ENCODE measurements around the gene SCAND1. TPM values are rescaled to one million over a fixed set of nuclear protein-coding genes. Genes with fewer than 3 reads are reported as not detected.
A peak's percentile ranks its signal among the peaks of the same experiment; 100 is the strongest.

SCAND1 gene
- polyA plus RNA-seq, 3 donors = 43.6 to 227 (median 160) TPM

DNA sequence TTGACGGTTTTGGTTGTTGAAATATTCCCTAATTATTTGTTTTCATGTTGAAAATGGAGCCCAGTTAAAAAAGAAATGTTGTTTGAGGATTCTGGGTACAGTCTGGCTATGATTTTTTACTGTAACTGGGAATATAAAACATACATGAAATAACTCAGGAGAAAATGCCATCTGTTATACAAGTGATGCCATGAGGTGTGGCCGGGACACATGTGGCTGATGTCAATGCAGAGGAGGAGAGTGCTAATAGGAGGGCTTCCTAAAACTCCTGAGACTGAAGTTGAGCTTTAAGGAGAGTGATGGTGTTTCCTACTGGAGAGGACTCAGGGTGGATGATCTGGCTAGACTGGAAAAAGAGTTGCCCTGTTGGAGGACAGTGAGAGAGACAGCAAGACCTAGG lies 12.7 kb downstream of the SCAND1 start:
- 100% methylated on average over 2 of the region's 2 CpGs for WGBS (ENCODE audit: insufficient coverage)
- TF ChIP-seq, protein P1, sequence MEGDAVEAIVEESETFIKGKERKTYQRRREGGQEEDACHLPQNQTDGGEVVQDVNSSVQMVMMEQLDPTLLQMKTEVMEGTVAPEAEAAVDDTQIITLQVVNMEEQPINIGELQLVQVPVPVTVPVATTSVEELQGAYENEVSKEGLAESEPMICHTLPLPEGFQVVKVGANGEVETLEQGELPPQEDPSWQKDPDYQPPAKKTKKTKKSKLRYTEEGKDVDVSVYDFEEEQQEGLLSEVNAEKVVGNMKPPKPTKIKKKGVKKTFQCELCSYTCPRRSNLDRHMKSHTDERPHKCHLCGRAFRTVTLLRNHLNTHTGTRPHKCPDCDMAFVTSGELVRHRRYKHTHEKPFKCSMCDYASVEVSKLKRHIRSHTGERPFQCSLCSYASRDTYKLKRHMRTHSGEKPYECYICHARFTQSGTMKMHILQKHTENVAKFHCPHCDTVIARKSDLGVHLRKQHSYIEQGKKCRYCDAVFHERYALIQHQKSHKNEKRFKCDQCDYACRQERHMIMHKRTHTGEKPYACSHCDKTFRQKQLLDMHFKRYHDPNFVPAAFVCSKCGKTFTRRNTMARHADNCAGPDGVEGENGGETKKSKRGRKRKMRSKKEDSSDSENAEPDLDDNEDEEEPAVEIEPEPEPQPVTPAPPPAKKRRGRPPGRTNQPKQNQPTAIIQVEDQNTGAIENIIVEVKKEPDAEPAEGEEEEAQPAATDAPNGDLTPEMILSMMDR (IDR thresholded peaks at IDR 0.05) = no peak
- H3K4me1 ChIP-seq (ENCODE audit: control insufficient read depth in 1 of 2, insufficient read depth in 2 of 2, low read length in 2 of 2) = no peaks in the 10 kb centered on the region
- H3K4me1 Mint-ChIP-seq = peaks cover 2% of the 10 kb centered on the region
- H3K9ac ChIP-seq (ENCODE audit: insufficient read depth, low read length, poor library complexity, severe bottlenecking) = no peak overlapping the region
- H3K27me3 ChIP-seq (ENCODE audit: control insufficient read depth in 2 of 2, insufficient read depth in 2 of 2, low read length in 2 of 2) = no peaks in the 10 kb centered on the region
- H3K4me2 ChIP-seq (replicated peaks; ENCODE audit: extremely low read depth, low read length, poor library complexity, severe bottlenecking) = no peak overlapping the region
- H4K20me1 ChIP-seq (ENCODE audit: insufficient read depth, low read length) = peaks cover 9% of the 10 kb centered on the region
- H3K79me2 ChIP-seq (ENCODE audit: insufficient read depth, low read length) = no peaks in the 10 kb centered on the region
- H3K4me3 ChIP-seq (replicated peaks in 1 of 3; ENCODE audit: low read depth in 2 of 3, low read length in 3 of 3) = no peak overlapping the region
- no peak overlapping the region for H3K27ac ChIP-seq (ENCODE audit: low read depth in 1 of 2, low read length in 2 of 2)
- DNase-seq = no peak
- peaks cover 0 to 1% (median 0%) of the 10 kb centered on the region in 7 donors for H3K9me3 Mint-ChIP-seq
- peak overlapping the region in 4 of 7 donors; percentile 17 to 80 (median 68) for H3K27ac Mint-ChIP-seq
- H3K36me3 Mint-ChIP-seq = peaks cover 60 to 88% of the 10 kb centered on the region in 2 donors
- peaks cover 62 to 90% of the 10 kb centered on the region in 2 donors for H3K36me3 ChIP-seq (replicated peaks in 1 of 2; ENCODE audit: control insufficient read depth in 1 of 2, insufficient read depth in 2 of 2, low read length in 2 of 2)
- no peak overlapping the region for H2AFZ ChIP-seq (ENCODE audit: insufficient read depth, low read depth, low read length, poor library complexity, severe bottlenecking)
- H3K27me3 Mint-ChIP-seq (ENCODE audit: low read depth in 3 of 3) = no peaks in the 10 kb centered on the region
- no peaks in the 10 kb centered on the region for H3K9me3 ChIP-seq (replicated peaks in 1 of 2; ENCODE audit: control insufficient read depth in 1 of 2, insufficient read depth in 1 of 2, low read length in 2 of 2)
- H3K4me3 Mint-ChIP-seq = no peak overlapping the region
- intact Hi-C loops (cut with micrococcal nuclease) = no loop called here

DNA sequence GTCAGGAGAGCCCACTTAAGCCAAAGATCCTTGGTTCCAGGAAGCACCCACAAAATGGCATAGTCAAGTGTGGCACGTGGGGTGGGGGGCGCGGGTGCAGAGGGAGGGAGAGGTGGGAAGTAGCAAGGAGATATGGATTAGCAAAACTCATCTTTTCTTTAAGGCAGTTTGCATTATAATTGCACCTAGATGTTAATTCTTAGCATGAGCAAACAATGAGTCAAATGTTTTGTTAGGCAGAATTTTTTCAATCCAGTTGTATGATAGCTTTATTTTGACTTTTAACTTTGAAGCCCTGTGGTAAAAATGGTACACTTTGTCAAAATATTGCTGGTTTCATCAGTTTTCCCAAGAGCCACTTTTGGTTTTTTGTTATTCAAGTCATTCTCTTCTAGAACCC lies 15.0 kb downstream of the SCAND1 start:
- intact Hi-C loops (cut with micrococcal nuclease) = no loop called here
- H2AFZ ChIP-seq (ENCODE audit: insufficient read depth, low read depth, low read length, poor library complexity, severe bottlenecking) = no peak overlapping the region

More for the DNA sequence above, 15.0 kb downstream of the SCAND1 start:
- peaks cover 18% of the 10 kb centered on the region for H4K20me1 ChIP-seq (ENCODE audit: insufficient read depth, low read length)
- no peak overlapping the region for H3K9ac ChIP-seq (ENCODE audit: insufficient read depth, low read length, poor library complexity, severe bottlenecking)
- Mint-ChIP-seq H3K9me3 (peaks cover 0 to 1% (median 0%) of the 10 kb centered on the region in 7 donors), H3K27ac (no peak overlapping the region), H3K27me3 (ENCODE audit: low read depth in 3 of 3) (no peaks in the 10 kb centered on the region), H3K4me1 (peaks cover 2% of the 10 kb centered on the region), H3K36me3 (peaks cover 66 to 89% of the 10 kb centered on the region in 2 donors), H3K4me3 (no peak overlapping the region)
- no peak overlapping the region for H3K4me2 ChIP-seq (replicated peaks; ENCODE audit: extremely low read depth, low read length, poor library complexity, severe bottlenecking)
- H3K4me3 ChIP-seq (replicated peaks in 1 of 3; ENCODE audit: low read depth in 2 of 3, low read length in 3 of 3) = no peak overlapping the region
- no peak overlapping the region for H3K27ac ChIP-seq (ENCODE audit: low read depth in 1 of 2, low read length in 2 of 2)
- no peaks in the 10 kb centered on the region for H3K4me1 ChIP-seq (ENCODE audit: control insufficient read depth in 1 of 2, insufficient read depth in 2 of 2, low read length in 2 of 2)
- TF ChIP-seq, protein P1 (IDR thresholded peaks at IDR 0.05) = no peak
- no peak for DNase-seq
- H3K36me3 ChIP-seq (replicated peaks in 1 of 2; ENCODE audit: control insufficient read depth in 1 of 2, insufficient read depth in 2 of 2, low read length in 2 of 2) = peaks cover 62 to 91% of the 10 kb centered on the region in 2 donors
- no peaks in the 10 kb centered on the region for H3K27me3 ChIP-seq (ENCODE audit: control insufficient read depth in 2 of 2, insufficient read depth in 2 of 2, low read length in 2 of 2)
- no peaks in the 10 kb centered on the region for H3K79me2 ChIP-seq (ENCODE audit: insufficient read depth, low read length)
- no CpG with 5 or more reads among the region's 3 CpGs for whole genome bisulfite sequencing (ENCODE audit: insufficient coverage)
- no peaks in the 10 kb centered on the region for H3K9me3 ChIP-seq (replicated peaks in 1 of 2; ENCODE audit: control insufficient read depth in 1 of 2, insufficient read depth in 1 of 2, low read length in 2 of 2)
